Head of caudate nucleus (tissue), 42 donors: ENCODE data around the gene PRSS48.
"Not testable (repeated sequence)": the region's sequence is repeated elsewhere in the genome, so short reads cannot be mapped to it uniquely, and the experiment has no call there.

ENCODE experiments used
- DNase-seq, 42 donors: peaks; one replicate each; pipeline versions ENCODE4 v3.0.0 to v3.0.0-alpha.2; 2020 to 2021; ENCODE audit warnings: mixed read lengths in 7 of 42
- intact Hi-C: fragments of 100-400 bp; cut with DNase I; formaldehyde crosslinking; loops from one replicate; pipeline ENCODE4 v1.15.0; 2022

Gene PRSS48

DNA sequence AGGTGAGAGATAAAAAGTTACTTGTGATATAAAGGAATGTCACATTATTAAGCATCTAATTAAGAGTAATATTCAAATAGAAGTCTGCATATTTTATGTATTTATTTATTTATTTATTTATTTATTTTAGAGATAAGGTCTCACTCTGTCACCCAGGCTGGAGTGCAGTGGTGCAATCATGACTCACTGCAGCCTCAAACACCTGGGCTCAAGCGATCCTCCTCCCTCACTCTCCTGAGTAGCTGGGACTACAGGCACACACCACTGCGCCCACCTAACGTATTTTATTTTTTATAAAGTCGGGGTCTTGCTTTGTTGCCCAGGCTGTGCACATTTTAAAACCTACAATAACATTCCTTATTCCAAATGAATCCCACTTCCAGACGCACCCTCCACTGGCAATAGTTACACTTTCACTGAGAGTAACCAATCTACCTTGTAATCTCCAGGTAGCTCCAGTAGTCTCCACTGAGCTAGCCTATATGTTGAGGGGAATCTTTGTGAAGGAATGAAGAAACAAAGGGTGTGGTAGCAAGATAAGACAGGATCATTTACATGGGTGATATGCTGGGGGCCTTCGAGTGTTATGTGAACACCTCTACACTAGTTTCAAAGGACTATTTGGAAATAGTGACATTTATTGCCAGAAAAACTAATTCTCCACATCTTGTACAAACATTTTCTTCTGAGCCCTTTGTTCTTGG lies 36.5 kb downstream of the PRSS48 start:
- intact Hi-C loops = no loop called here
- no peak for DNase-seq

DNA sequence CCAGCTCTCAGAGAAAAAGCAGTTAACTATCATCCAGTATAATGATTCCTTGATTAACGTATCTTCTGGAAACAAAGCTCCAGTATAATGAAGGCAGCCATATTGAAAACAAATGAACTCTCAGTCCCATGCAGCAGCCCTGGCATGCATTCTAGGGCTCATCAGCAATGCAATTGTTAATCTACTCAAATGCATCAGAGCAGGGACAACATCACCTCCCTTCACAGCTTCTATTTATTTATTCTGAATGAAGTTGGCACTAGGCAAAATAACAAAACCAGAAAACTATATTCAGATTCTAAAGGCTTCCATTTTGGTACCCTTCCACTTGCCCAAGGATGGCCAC lies 37.0 kb downstream of the PRSS48 start:
- no peak for DNase-seq
- intact Hi-C loops = no loop called here

DNA sequence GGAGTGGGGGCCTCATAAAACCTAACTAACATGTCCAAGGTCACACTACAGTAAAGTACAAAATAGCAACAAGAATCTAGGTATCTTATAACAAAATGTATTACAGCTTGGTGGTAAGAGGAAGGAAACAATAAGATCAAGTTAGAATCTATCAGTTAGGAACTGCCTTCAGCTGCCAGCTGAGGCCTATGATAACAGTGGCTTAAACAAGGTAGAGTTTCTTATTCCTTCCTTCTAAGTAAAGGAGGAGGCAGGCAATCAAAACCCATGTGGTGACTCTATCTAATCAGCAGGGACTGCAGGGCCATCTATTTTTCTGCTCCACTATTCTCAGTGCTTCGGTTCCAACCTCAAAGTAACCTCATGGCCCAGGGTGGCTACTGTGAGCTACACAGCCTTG lies 37.5 kb downstream of the PRSS48 start:
- no peak for DNase-seq
- intact Hi-C loops = no loop called here

DNA sequence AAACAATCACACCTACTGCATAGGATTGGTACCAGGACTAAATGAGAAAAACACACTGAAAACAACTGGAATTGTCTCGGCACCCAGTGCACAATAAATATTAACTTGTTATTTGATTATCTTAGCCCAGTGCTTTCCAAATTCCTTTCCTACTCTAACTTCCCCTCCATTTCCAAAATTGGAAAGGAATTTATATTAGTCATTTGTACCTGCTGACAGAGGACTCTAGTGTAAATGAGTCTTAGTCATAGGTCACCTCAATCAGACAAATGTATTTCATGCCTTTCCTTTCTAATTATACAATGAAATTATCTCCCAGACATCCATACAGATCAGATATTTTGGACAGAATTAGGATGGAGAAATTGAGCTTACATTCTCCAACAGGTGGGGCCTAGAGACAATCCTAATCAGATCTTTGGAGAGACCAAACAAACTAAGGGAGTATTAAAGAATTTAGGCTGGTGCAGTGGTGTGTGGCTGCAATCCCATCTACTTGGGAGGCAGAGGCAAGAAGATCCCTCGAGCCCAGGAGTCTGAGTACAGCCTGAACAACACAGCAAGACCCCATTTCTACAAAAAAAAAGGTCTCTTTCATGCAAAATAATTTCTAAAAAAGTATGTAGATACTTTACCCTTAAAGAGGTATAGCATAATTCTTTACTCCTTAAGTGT lies 38.4 kb downstream of the PRSS48 start:
- intact Hi-C loops = no loop called here
- no peak for DNase-seq

DNA sequence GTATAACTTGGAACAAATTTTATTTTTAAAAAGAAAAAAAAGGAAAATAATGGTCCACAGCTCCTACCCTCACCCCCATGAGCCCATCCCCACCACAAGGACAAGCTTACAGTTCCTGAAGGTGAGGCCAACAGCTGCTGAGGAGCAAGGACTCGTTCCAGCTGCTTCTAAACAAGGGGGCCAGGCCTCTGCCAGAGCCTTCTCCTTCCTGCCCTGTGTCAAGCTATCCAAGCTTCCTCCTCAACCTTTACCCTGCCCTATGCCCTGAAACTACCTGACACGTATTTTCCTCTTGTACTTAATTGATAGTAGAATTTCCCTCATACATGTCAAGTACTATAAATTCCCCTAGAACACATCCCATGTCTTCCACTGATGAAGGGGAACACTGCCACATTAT lies 39.7 kb downstream of the PRSS48 start:
- intact Hi-C loops = no loop called here
- DNase-seq = no peak

DNA sequence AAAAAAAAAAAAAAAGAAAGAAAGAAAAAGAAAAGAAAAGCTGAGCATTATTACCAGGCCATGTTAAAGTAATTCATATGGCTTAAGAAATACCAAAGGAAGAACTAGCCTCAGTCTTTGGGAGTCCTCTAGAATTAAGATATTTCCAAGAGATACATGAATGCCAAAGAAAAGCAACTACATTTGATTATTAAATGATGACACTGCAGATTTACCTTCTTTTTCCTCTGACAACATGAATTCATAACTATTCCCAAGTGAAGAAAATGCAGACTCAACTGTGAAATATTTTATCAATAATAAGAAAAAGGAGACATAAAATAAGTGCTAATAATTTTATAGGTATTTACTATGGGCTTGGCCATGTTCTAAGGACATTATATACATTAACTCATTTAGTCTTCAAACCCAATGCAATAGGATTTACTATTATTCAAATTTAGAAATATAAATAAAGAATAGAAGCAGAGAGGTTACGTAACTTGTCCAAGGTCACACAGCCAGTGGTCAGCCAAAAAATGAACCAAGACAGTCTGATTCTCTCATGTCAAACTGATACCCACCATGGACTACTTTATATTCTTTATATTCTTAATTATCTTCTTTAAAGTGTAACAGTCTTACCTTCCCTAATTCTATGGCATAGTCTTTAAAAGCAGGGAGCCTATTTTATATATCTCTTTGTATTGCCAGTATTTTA lies 41.5 kb downstream of the PRSS48 start:
- intact Hi-C loops = no loop called here
- no peak for DNase-seq

DNA sequence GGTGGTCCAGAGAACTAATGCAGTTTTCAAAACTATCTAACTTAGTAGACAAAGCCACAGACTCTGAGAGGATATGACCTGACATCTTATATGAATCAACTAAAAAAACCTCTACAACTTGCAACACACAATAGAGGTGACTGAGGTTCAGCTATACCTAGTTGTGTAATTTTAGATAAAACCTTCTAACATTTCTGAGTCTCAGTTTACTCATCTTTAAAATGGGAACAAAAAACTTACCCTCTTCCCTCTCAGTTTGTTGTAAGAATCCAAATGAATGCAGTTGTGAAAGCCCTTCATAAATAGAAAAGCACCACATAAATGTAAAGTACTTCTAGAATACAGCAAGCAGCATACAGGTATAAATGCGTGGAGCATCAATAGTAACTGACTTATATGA lies 42.5 kb downstream of the PRSS48 start:
- DNase-seq = no peak
- intact Hi-C loops = no loop called here

DNA sequence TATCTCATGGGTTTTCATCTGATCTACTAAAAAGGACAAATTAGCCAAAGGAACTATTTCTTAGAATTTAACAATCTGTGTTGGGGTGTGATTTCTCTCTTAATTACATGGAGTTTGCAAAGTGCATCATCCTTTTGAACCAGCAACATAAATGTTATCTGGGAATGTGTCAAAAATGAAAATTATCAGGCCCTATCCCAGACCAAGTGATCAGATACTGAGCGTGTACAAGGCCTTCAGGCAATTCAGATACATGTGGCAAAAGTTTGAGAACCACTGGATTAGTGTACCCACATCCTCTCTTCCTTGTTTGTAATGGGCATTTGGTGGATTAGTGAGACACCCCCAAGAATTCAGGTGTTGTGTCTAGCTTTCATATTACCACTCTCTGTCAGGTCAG lies 44.6 kb downstream of the PRSS48 start:
- no peak for DNase-seq
- intact Hi-C loops = no loop called here

DNA sequence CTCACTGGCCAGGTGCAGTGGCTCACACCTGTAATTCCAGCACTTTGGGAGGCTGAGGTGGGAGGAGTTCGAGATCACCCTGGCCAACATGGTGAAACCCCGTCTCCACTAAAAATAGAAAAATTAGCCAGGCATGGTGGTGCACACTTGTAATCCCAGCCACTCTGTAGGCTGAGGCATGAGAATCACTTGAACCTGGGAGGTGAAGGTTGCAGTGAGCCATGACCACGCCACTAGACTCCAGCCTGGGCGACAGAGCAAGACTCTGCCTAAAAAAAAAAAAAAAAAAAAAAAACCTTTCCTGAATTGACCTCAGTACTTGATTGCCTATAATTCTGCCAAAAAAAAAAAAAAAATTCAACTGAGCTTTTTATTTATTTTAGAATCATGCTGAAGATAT lies 45.2 kb downstream of the PRSS48 start:
- intact Hi-C loops, DNase-seq: not testable (repeated sequence)

DNA sequence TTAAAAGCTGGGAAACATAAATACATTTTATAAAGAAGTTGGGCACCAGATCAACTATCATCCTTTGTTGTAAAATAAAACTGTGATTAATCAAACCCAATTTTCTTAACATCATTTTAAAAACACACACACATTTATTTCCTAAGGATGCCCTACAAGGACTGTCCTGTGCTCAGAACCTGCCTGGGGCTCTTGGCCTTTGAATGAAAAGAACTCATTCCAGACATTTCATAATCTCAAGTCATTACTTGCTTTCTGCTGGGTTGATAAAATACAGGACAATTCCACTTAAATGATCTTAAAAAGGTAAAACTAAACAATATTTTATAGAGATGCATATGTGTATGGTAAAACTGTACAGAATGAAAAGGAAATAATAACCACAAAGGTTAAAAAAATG lies 45.6 kb downstream of the PRSS48 start:
- intact Hi-C loops = no loop called here

DNA sequence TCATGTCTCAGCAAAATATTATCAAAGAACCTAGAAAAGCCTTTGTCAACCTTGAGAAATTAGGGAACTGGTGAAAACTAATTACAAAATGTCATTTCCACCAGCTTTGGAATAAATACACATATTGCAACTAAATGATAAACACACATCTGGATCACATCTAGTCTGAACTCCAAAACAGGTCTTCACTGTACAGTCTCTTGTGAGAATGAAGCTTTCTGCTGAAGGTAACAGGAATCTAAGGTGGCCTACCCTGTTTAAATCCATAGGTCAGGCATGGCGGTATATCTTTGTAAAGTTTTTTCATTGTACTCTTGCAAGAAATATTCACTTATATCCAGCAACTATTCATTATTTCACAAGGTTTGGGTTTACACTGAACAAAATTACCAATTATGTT lies 46.7 kb downstream of the PRSS48 start:
- DNase-seq = no peak
- intact Hi-C loops = no loop called here

More for the DNA sequence above, 45.6 kb downstream of the PRSS48 start:
- DNase-seq = no peak

DNA sequence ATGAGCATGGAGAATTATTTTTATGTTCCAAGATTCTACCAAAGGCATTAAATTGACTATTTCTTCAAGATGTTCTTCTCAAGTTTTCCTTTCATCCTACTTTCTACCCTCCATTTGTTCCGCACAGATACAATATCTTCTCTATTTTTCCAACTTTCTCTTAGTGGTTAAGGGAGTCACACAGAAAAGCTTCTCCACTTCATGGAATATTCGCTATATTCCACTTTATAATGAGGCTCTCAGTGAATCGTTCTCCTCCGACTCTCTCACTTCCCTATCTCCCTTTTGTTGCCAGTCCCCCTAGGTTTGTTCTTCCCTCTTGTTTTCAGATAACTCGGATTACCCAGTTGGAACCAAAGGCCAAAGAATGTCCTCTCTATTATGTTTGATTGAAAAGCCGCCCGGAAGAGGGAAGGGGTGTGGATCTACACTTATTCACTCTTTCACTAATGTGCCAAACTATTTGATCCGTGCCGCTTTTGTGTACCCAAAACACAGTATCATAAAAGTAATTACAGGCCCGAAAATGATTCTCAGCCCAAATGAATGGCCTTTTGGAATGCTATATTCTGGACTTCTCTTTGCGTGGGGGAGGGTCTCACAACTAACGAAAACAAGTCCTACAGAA lies 47.3 kb downstream of the PRSS48 start:
- DNase-seq = peak in 2 of 42 donors; percentile 9 to 18
- intact Hi-C loops = no loop called here

DNA sequence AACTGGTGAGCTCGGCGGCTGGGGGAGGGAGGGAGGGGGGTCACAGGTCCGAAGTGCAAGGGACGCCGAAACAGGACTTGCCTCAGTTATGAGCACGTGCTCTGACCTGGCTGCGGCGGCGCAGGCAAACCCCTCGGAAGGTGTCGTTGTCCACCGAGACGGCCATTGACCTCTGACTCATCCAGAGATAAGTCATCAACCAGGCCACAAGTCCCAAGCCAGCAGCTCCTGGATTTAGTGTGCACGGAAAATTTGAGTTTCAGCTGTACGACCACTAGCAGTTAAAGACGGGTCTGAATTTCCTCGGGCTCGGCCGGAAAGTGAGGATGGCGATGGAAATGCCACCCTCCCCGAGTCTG lies 47.8 kb downstream of the PRSS48 start:
- DNase-seq = peak in 37 of 42 donors; percentile 5 to 64 (median 33)
- intact Hi-C loops = no loop called here

DNA sequence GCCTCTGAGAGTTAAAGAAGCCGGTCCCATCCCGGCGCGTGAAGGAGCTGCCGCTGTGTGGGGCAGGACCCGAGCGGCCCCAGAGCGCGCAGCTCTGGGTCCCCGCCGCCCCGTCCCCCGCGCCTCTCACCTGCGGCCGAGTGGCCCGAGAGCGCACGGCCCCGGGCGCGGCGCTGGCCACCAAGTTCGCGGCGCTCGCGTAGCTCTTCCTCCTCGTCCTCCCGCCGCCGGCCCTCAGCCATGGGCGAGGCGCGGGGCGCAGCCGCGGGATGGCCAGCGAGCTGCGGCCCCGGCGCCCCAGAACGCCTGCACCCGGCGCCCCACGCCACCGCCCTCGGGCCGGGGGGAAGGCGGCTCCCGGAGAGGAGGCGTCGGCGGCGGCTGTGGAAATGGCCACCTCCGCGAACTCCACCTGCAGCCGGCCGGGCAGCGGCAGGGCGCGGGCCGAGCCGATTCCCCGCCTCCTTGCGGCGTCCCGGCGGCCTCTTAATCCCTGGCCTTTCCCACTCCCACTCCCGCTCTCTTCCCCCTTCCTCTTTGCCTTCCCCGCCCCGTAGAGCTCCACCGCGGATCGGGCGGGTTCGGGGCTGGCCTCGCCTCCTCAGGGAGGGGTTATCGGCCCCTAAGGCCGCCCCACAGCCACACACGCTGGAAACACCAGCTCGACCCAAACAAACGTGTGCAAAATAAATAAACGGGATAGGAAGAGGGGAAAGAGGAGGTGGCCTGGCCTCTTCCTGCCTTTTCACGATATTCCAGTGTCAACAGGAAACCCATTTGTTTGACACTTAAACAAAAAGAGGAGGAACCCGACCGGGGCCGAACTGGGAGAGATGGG lies 48.4 kb downstream of the PRSS48 start, which contains the start of gene SH3D19:
TSS of gene SH3D19 (minus strand) at position 495 of the 838 bp plus-strand sequence. CDS start at position 242, 253 bp downstream.
- peak in 41 of 42 donors; percentile 26 to 82 (median 68) for DNase-seq
- intact Hi-C loops = no loop called here

DNA sequence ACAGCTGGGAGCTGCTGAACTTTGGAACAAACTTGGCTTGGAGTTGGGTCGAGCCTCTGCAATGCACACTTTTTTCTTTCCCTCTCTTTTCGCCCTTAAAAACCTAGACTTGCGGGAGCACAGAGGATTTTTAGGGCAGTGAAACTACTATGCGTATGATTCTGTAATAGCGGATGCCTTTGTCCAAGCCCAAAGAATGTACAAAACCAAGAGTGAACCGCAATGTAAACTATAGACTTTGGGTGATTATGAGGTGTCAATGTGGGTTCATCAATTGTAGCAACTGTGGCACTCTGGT lies 48.9 kb downstream of the PRSS48 start:
- intact Hi-C loops = no loop called here
- peak in 1 of 42 donors; percentile 6 for DNase-seq

DNA sequence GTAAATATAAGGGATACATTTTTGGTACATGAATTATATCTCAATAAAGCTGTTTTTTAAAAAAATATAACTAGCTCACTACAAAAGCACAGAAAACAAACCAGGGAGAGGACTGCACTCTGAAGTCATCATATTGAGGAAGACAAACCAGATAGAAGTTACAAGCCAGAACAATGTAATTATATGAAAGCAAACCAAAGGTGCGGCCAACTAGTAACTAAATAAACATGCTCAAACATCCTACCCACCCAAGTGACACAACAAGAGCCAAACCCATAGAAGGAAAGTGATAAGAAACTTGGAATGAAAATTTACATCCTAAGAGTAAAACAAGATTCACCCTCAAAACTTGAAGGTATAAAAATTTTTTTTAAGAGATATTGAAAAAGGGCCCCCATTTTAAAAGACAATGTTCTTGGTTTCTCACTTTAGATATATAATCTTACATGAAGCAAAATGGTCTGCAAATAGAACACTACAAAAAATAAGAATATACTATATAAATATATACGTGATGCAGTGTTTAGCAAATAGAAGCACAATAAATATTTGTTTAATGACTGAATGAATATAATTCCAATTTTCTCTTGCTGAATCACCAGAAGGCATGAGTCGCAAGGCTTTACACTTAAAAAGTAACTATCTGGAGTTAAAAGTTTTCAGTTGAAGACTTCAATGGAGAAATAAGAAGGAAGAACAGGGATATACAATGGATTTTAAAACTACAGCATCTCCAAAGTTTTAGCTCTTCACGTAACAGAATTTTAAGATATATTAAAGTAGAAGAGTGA lies 52.5 kb downstream of the PRSS48 start:
- DNase-seq = no peak
- intact Hi-C loops = no loop called here

DNA sequence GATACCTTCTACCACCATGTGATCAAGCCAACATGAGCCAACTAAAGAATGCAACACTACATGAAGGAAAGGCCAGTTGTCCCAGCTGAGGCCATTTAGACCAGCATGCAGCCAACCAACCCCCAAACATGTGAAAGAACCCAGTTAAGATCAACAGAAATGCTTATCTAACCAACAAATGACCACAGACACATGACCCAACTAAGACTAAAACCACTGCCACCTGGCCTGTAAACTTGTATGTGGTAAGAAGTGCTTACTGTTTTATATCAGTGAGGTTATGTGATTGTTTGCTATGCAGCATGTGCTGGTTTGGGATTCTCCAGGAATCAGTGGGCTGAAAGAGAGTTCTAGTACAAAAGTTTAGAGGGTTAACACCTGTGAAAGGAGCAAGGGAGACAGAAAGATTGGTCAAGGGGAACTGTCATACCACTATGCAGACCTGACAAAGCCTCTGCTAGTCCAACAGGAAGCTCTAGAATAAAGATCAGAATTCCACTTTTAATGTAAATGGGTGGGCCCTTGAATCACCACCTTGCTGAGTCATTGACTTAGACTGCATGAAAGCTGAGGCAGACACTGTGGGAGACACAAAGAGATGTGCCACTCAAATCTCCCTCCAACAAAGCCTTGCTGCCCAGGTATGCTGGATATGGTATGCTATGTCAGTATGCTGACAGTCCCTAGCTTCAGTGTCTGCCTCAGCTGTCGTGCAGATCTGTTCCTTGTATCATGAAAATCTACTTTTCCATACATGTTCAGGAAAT lies 54.5 kb downstream of the PRSS48 start:
- intact Hi-C loops = no loop called here
- no peak for DNase-seq

DNA sequence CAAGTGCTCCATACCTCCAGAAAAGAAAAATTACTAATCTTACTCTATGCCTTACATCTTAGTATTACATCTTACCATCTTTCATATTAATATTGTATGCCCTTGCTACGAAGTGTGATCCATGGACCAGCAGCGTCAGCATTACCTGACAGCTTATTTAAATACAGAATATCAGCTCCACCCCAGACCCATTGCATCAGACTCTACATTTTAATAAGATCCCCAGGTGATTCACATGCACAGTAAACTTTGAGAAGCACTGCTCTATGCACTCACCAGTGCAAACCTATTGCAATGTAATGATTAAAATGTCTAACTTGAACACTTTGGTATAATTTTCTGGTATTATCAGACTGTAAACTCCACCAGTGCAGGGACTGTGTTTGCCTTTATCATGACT lies 62.5 kb downstream of the PRSS48 start:
- intact Hi-C loops = no loop called here
- no peak for DNase-seq
